ENCODE data around the gene KCNQ5.

Gene KCNQ5

GRCh38 chr6:73000460-73000859 is 378.6 kb downstream of the KCNQ5 start:
- no peak for DNase-seq
- in situ Hi-C loops (cut with MboI; ENCODE audit: low pct_unique_long_range_greater_than_20kb, low sequenced_read_pairs): no loop called here

DNA sequence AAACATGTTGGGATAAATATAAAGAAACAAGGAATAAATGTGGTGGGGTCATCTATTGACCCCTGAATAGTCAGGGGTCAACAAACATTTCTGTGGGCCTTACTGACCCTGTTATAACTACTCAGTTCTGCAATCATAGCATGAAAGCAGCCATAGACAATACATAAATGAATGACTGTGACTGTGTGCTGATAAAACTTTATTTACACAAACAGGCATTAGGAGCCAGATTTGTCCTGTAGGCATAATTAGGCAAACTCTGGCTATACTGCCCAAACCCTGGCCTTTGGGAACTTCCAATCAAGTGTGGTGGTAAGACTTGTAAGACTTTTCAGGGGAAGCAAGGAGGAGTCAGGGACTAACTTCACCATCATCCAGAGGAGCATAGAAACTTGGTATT is 380.7 kb downstream of the KCNQ5 start:
- no peak for DNase-seq
- in situ Hi-C loops (cut with MboI; ENCODE audit: low pct_unique_long_range_greater_than_20kb, low sequenced_read_pairs): no loop called here

DNA sequence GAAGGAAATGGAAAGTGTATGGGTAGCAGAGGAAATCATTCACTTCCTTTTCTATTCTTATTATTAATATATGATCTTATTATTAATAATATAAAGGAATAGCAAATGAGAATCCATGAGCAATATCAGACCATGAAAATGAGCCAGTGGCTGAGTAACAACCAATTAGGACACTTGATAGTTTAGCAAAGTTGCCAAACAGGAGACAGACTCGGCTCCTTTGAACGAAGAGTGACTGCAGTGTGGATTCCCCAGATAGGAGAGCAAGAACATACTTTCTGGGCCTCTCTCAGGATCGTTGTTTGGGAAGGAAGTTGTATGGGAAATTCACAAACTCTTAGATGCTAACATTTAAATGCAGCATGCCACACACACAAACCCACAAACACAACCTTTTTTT is 381.4 kb downstream of the KCNQ5 start:
- DNase-seq: no peak
- in situ Hi-C loops (cut with MboI; ENCODE audit: low pct_unique_long_range_greater_than_20kb, low sequenced_read_pairs): no loop called here

GRCh38 chr6:73004231-73004630 is 382.4 kb downstream of the KCNQ5 start:
- DNase-seq: no peak
- in situ Hi-C loops (cut with MboI; ENCODE audit: low pct_unique_long_range_greater_than_20kb, low sequenced_read_pairs): no loop called here

GRCh38 chr6:73004861-73005260 is 383.0 kb downstream of the KCNQ5 start:
- in situ Hi-C loops (cut with MboI; ENCODE audit: low pct_unique_long_range_greater_than_20kb, low sequenced_read_pairs): no loop called here
- no peak for DNase-seq

- in situ Hi-C loops (cut with MboI; ENCODE audit: low pct_unique_long_range_greater_than_20kb, low sequenced_read_pairs): no loop called here
- no peak for DNase-seq
Measured at GRCh38 chr6:73006146-73006545, 384.3 kb downstream of the KCNQ5 start.

DNA sequence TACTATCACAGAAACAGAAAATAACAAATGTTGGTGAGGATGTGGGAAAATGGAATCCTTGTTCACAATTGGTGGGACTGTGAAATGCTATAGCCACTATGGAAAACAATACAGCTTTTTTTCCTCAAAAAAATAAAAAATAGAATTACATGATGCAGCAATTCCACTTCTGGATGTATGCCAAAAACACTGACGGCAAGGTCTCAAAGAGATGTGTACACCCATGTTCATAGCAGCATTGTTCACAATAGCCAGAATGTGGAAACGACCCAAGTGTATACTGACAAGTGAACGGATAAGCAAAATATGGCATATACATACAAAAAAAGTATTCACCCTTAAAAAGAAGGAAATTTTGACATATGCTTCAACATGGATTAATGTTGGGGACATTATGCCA is 390.1 kb downstream of the KCNQ5 start:
- in situ Hi-C loops (cut with MboI; ENCODE audit: low pct_unique_long_range_greater_than_20kb, low sequenced_read_pairs): no loop called here
- DNase-seq: no peak

- no peak for DNase-seq
- in situ Hi-C loops (cut with MboI; ENCODE audit: low pct_unique_long_range_greater_than_20kb, low sequenced_read_pairs): no loop called here
Measured at GRCh38 chr6:73017476-73017875, 395.6 kb downstream of the KCNQ5 start.

GRCh38 chr6:73024598-73024997 is 402.7 kb downstream of the KCNQ5 start:
- DNase-seq: no peak
- in situ Hi-C loops (cut with MboI; ENCODE audit: low pct_unique_long_range_greater_than_20kb, low sequenced_read_pairs): no loop called here

DNA sequence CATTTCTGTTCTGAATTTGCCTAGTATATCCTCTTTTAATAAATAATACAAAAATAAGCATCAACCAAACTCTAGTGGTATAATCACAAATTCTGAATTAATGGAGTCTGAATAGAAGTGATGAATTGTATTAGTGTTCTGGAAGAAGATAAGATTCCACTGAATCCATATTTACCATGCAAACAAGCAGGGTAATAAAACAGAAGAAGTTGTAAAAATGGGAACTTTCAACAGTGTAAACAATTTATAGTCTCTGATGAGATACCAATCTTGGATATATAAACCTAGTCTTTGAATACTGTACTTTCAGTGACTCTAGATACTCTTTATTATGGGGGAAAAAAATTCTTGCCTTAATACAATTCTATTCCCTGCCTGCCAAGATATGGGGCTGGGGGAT is 405.8 kb downstream of the KCNQ5 start:
- in situ Hi-C loops (cut with MboI; ENCODE audit: low pct_unique_long_range_greater_than_20kb, low sequenced_read_pairs): no loop called here
- DNase-seq: no peak

DNA sequence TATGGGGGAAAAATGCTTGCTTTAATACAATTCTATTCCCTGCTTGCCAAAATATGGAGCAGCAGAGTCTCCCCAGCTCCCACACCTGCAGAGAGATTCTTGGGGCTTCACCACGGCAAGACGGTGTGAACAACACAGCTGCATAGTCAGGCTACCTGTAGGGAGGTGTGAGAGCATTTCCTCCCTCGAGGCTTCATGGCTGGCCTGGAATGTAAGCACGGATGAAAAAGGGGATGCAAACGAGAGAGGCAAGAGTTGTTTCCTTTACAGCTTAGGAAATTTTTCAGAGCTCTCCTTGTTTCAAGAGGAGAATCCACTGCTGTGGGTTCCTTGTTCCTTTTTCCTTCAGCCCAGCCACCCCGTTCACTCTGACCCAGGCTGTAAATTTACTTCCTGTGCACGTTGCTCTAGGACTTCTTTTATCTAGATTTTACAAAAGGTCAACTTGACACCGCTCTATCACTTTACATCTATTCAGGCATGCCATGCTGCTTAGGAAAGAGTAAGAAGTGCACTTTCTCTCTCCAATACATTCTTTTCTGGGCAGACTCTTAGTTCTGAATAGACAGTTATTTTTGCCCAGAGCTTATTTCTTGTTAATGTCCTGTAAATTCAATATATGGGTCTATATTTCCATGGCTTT is 406.4 kb downstream of the KCNQ5 start:
- peak; percentile 63 for DNase-seq
- in situ Hi-C loops (cut with MboI; ENCODE audit: low pct_unique_long_range_greater_than_20kb, low sequenced_read_pairs): no loop called here

GRCh38 chr6:73028893-73029450 is 407.1 kb downstream of the KCNQ5 start:
- DNase-seq: no peak
- in situ Hi-C loops (cut with MboI; ENCODE audit: low pct_unique_long_range_greater_than_20kb, low sequenced_read_pairs): no loop called here

GRCh38 chr6:73030257-73030656 is 408.4 kb downstream of the KCNQ5 start:
- DNase-seq: no peak
- in situ Hi-C loops (cut with MboI; ENCODE audit: low pct_unique_long_range_greater_than_20kb, low sequenced_read_pairs): no loop called here

- in situ Hi-C loops (cut with MboI; ENCODE audit: low pct_unique_long_range_greater_than_20kb, low sequenced_read_pairs): no loop called here
- DNase-seq: no peak
Measured at GRCh38 chr6:73030791-73031782, 409.2 kb downstream of the KCNQ5 start.

DNA sequence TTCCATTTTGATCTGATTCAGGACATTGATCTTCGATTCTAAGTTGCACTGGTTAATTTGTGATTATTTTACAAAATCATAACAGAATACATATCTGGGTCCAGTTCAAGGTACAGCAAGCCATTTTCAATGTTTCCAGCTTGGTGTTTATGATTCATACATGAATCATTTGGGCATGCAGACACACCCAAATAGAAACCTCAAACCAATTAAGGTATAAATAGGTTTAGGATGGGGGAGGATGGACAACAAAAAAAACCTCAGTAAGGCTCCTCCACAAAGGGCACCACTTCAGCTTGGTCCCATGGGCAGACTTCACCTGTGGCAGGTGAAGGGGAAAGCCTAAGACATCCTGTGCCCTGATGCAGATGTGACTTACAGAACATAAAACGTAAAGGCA is 410.7 kb downstream of the KCNQ5 start:
- no peak for DNase-seq
- in situ Hi-C loops (cut with MboI; ENCODE audit: low pct_unique_long_range_greater_than_20kb, low sequenced_read_pairs): no loop called here

DNA sequence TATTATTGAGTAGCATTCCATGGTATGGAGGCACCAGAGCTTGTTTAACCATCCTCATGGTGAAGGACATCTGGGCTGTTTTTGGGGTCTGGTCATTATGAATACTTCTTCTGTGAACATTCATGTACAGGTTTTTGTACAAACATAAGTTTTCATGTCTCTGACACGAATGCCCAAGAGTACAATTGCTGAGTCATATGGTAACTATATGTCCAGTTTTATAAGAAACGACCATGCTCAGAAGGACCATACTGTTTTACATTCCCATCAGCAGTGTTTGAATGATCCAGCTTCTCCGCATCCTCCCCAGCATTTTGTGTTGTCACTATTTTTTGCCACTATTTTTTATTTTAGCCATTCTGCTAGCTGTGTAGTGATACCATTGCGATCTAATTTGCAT is 414.8 kb downstream of the KCNQ5 start:
- in situ Hi-C loops (cut with MboI; ENCODE audit: low pct_unique_long_range_greater_than_20kb, low sequenced_read_pairs): no loop called here
- DNase-seq: no peak

DNA sequence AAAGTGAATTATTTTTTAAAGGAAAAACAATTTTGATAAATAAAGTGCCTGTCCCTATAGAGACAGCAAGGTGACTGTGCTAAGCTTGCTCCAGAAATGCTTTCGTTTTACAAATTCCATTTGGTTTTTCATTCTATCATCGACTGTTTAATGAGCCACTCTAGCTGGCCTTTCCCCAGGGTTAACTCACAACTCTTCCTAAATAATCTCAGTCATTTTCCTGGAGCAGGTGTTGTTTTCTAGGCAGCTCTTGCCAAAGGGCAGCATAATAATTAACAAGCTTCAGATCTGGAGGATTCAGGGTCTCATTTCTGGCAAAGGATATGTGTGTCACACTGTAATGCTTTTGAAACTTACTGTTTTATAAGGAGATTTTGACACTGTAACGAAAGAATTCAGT is 419.2 kb downstream of the KCNQ5 start:
- in situ Hi-C loops (cut with MboI; ENCODE audit: low pct_unique_long_range_greater_than_20kb, low sequenced_read_pairs): no loop called here

DNA sequence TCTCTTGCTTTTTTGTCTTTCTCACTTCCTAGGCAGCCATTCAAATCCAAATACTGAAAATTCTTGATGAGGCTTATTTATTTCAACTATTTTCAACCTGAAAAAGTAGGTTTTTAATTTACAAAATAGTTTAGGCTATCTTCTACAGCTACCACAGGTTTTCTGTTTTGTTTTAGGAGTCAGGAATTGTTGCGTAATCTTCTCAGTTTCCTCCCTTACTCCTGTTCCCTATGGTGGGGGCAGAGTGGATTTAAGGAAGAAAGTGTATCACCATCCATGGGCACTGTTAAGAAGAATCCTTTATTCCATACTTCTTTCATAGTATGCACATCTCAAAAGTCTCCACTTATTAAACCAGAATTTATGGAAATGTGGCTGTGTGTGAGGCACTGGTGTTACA is 421.0 kb downstream of the KCNQ5 start:
- DNase-seq: no peak
- in situ Hi-C loops (cut with MboI; ENCODE audit: low pct_unique_long_range_greater_than_20kb, low sequenced_read_pairs): no loop called here

More for the DNA sequence above, 419.2 kb downstream of the KCNQ5 start:
- DNase-seq: no peak

- DNase-seq: no peak
- in situ Hi-C loops (cut with MboI; ENCODE audit: low pct_unique_long_range_greater_than_20kb, low sequenced_read_pairs): no loop called here
Measured at GRCh38 chr6:73043446-73043845, 421.6 kb downstream of the KCNQ5 start.

DNA sequence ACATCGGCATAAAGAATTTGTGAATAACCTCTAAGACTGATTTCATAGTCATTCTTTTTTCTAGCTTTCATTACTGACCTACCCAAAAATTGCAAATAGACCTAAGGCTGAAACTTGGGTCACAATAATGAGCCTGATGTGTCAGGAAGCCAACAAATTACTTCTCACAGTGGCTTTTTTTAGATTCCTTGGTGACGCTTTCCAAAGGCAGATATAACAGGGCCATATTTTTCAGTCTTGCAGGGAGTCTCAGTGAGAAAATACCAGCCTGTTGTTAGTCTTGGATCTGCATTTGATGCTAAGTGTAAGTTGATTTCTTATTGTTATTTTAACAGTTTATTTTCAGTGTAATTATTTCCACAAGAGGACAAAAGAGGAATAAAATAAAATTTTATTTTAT is 423.7 kb downstream of the KCNQ5 start:
- in situ Hi-C loops (cut with MboI; ENCODE audit: low pct_unique_long_range_greater_than_20kb, low sequenced_read_pairs): no loop called here
- no peak for DNase-seq
